ENCODE measurements around the gene PLEKHH1. TPM values are rescaled to one million over a fixed set of nuclear protein-coding genes. Genes with fewer than 3 reads are reported as not detected.

Gene PLEKHH1
- total RNA-seq, 1 donor from 2014 or later = 0.20 TPM

- ATAC-seq (ENCODE audit: low read depth) (no peak), DNase-seq (no peak)
- Mint-ChIP-seq H3K36me3 (ENCODE audit: low read depth) (no peaks in the 10 kb centered on the region), H3K4me1 (peaks cover 4% of the 10 kb centered on the region), H3K27me3 (peaks cover 2% of the 10 kb centered on the region), H3K4me3 (no peak overlapping the region), H3K9me3 (no peaks in the 10 kb centered on the region), H3K27ac (no peak overlapping the region)
- no peak for TF ChIP-seq CTCF (IDR thresholded peaks at IDR 0.05)
- intact Hi-C loops (cut with micrococcal nuclease) = no loop called here
- ChIA-PET POLR2A (no interaction called here), CTCF (interaction anchor here (1.1 to 1.2 kb wide), 2 partner anchors 9 to 35 kb away, joined by 3 to 5 read pairs; no protein-coding TSS in a partner anchor)
These were observed 29.1 kb downstream of the PLEKHH1 start for GRCh38 chr14:67562025-67562775.

- Mint-ChIP-seq H3K4me1 (peaks cover 4% of the 10 kb centered on the region), H3K27me3 (peaks cover 2% of the 10 kb centered on the region), H3K9me3 (no peaks in the 10 kb centered on the region), H3K4me3 (no peak overlapping the region), H3K36me3 (ENCODE audit: low read depth) (no peaks in the 10 kb centered on the region), H3K27ac (no peak overlapping the region)
- no peak for ATAC-seq (ENCODE audit: low read depth)
- CTCF ChIA-PET = interaction anchor here (1.1 to 1.2 kb wide), 2 partner anchors 9 to 36 kb away, joined by 3 to 5 read pairs; no protein-coding TSS in a partner anchor
- no peak for DNase-seq
- POLR2A ChIA-PET = no interaction called here
- intact Hi-C loops (cut with micrococcal nuclease) = no loop called here
- TF ChIP-seq CTCF (IDR thresholded peaks at IDR 0.05) = no peak
These were observed 29.7 kb downstream of the PLEKHH1 start for GRCh38 chr14:67562776-67563150.

GRCh38 chr14:67564236-67564635 lies 31.1 kb downstream of the PLEKHH1 start:
- POLR2A ChIA-PET = interaction anchor here (0.7 kb wide), 2 partner anchors 148 to 205 kb away, joined by 4 to 5 read pairs; partner anchors contain the start of gene ATP6V1D
- no peak for DNase-seq
- no peak for TF ChIP-seq CTCF (IDR thresholded peaks at IDR 0.05)
- H3K4me3 Mint-ChIP-seq = no peak overlapping the region
- H3K27me3 Mint-ChIP-seq = peaks cover 4% of the 10 kb centered on the region
- no peaks in the 10 kb centered on the region for H3K9me3 Mint-ChIP-seq
- peaks cover 4% of the 10 kb centered on the region for H3K4me1 Mint-ChIP-seq
- no peak overlapping the region for H3K27ac Mint-ChIP-seq
- H3K36me3 Mint-ChIP-seq (ENCODE audit: low read depth) = no peaks in the 10 kb centered on the region
- intact Hi-C loops (cut with micrococcal nuclease) = no loop called here
- CTCF ChIA-PET = interaction anchor here (1.1 kb wide), 1 partner anchor 38 kb away, joined by 3 read pairs; no protein-coding TSS in a partner anchor
- no peak for ATAC-seq (ENCODE audit: low read depth)

GRCh38 chr14:67566908-67567307 lies 33.8 kb downstream of the PLEKHH1 start:
- POLR2A ChIA-PET = interaction anchor here (0.6 kb wide), 1 partner anchor 139 kb away, joined by 4 read pairs; no protein-coding TSS in a partner anchor
- intact Hi-C loops (cut with micrococcal nuclease) = no loop called here
- H3K4me1 Mint-ChIP-seq = peaks cover 7% of the 10 kb centered on the region
- CTCF ChIA-PET = interaction anchor here (0.6 to 9.1 kb wide), 3 partner anchors 139 to 297 kb away, joined by 3 to 339 read pairs (median 4); no protein-coding TSS in a partner anchor
- ATAC-seq (ENCODE audit: low read depth) (no peak), DNase-seq (no peak)
- no peak overlapping the region for H3K4me3 Mint-ChIP-seq
- H3K27ac Mint-ChIP-seq = no peak overlapping the region
- no peaks in the 10 kb centered on the region for H3K9me3 Mint-ChIP-seq
- peaks cover 6% of the 10 kb centered on the region for H3K27me3 Mint-ChIP-seq
- no peak for TF ChIP-seq CTCF (IDR thresholded peaks at IDR 0.05)
- H3K36me3 Mint-ChIP-seq (ENCODE audit: low read depth) = no peaks in the 10 kb centered on the region

GRCh38 chr14:67567654-67568053 lies 34.6 kb downstream of the PLEKHH1 start:
- TF ChIP-seq CTCF (IDR thresholded peaks at IDR 0.05) = no peak
- peaks cover 7% of the 10 kb centered on the region for H3K4me1 Mint-ChIP-seq
- CTCF ChIA-PET = interaction anchor here (9.1 kb wide), 1 partner anchor 139 kb away, joined by 339 read pairs; no protein-coding TSS in a partner anchor

More at GRCh38 chr14:67567654-67568053, 34.6 kb downstream of the PLEKHH1 start:
- Mint-ChIP-seq H3K9me3 (no peaks in the 10 kb centered on the region), H3K4me3 (no peak overlapping the region), H3K27me3 (peaks cover 6% of the 10 kb centered on the region), H3K36me3 (ENCODE audit: low read depth) (no peaks in the 10 kb centered on the region), H3K27ac (no peak overlapping the region)
- POLR2A ChIA-PET = interaction anchor here (0.6 kb wide), 1 partner anchor 140 kb away, joined by 4 read pairs; no protein-coding TSS in a partner anchor
- no peak for DNase-seq
- no peak for ATAC-seq (ENCODE audit: low read depth)
- intact Hi-C loops (cut with micrococcal nuclease) = no loop called here
